ENCODE data around the gene SLC9A7.
A peak's percentile ranks its signal among the peaks of the same experiment; 100 is the strongest.
"Not testable (repeated sequence)": the region's sequence is repeated elsewhere in the genome, so short reads cannot be mapped to it uniquely, and the experiment has no call there.

SLC9A7 gene

DNA sequence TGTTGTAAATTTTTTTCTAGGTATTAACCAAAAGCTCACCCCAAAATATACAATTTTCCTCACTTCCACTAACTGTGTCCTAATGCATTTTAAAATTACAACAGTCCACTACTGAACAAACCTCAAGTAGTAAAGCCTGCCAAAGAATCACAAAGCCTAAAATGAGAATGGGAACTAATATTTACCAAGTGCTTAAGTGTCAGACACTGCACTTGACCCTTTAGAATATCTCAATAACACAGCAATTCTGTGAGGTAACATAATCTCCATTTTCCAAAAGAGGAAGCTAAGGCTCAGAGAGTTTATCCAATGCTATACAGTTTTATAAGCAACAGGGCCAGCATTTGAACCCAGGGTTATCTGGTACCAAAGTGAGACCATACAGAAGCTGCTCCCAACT, 4.9 kb downstream of the SLC9A7 start:
- no peak for DNase-seq

- no peak for DNase-seq
Measured at GRCh38 chrX:46750889-46751288, 8.0 kb downstream of the SLC9A7 start.

- no peak for DNase-seq
Measured at GRCh38 chrX:46744009-46744408, 14.9 kb downstream of the SLC9A7 start.

GRCh38 chrX:46743046-46743445, 15.9 kb downstream of the SLC9A7 start:
- no peak for DNase-seq

DNA sequence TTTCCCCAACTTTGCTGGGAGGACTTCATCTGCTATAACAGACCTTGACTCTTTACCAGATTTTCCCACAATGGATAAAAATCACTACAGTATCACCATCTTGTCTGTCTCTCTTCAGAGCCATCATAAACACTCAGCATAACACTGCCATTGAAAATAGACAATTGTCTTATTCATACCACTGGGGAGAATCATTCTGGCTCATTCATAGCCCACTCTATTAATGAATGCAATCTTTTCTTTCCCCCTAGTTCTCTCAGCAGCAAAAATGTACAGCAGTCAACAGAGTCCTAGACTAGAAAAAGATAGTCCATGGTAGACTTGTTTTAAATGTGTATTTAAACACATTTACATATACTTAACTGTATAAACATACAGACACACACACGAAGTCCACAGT, 19.2 kb downstream of the SLC9A7 start:
- no peak for DNase-seq

- peak; percentile 85 for DNase-seq
Measured at GRCh38 chrX:46737462-46737861, 21.5 kb downstream of the SLC9A7 start.

DNA sequence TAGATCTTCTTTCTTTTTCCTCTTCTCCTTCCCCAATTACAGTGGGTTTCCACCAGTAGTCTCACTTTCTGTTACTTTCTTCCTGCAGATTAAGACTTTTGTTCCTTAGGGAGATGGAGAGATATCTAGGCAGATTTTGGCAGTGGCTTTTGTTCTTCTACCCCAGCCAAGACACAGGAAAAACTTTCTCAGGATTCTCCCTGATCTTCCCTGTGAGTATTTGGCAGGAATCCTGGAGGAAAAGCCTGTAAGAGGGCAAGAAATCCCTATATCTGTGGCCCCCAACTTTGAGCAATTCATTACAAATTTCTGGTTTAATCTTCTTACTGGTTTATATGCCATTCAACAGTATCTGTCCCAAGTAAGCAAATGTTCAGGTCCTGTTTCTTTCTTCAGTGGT, 21.9 kb downstream of the SLC9A7 start:
- DNase-seq = peak; percentile 47

DNA sequence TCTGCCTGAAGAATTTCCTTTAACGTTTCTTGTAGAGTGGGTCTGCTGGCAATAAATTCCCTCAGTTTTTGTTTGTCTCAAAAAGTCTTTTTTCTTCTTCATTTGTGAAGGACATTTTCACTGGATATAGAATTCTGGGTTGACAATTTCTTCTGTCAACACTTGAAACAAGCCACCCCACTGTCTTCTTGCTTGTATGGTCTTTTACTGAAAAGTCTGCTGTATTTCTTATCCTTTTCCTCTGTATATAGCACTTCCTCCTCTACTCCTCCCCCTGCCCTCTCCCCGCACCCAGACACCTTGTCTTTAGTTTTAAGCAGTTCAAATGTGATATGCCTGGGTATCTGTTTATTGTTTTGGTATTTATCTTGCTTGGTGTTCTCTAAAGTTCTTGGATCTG, 23.3 kb downstream of the SLC9A7 start:
- DNase-seq = no peak

DNA sequence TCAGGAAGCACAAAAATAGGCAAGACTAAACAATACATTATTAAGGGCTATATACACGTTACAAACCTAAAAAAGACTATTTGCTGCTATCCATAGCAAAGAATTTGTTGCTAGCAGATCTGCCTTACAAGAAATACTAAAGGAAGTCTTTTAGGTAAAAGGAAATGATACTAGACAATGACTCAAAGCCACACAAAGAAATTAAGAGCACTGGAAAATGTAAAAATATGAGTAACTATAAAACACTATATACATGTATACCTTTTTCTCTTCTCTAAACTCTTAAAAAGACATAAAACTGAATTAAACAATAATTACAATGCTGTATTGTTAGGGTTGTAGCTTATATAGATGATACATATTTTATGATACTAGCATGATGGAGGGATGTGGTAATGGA, 25.7 kb downstream of the SLC9A7 start:
- DNase-seq = no peak

GRCh38 chrX:46730765-46731164, 28.2 kb downstream of the SLC9A7 start:
- DNase-seq = no peak

DNA sequence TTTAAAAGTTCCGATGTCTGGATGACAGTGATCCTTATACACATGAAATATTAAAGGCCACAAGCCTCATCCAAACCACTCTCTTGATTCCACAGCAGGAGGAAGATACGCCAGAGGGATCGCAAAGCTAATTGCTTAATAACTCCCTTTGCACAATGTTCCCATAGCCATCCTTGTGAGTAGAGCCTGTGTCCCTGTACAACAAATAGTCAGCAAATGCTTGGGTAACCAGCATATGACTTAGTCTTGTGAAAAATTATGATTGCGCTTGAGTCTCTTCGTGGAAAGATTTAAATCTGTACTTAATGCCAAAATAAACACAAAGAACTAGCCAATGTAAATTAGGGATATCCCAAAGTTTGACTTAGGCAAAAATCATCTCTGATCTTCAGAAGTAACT, 31.5 kb downstream of the SLC9A7 start:
- DNase-seq = no peak

DNA sequence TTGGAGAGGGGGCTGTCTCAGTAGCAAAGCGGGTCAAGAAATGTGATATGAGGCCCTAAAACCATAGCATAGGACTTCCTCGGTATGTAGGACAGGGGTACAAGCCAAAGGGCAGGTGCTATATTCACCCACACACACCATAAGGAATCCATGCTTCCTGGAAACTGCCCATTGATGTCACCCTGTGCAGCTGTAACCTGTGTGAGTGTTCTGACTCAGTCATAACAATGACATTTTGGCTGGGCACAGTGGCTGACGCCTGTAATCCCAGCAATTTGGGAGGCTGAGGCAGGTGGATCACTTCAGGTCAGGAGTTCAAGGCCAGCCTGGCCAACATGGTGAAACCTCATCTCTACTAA, 35.4 kb downstream of the SLC9A7 start:
- not testable (repeated sequence) for DNase-seq

GRCh38 chrX:46722742-46723568, 36.0 kb downstream of the SLC9A7 start:
- DNase-seq = peak; percentile 35

- no peak for DNase-seq
Measured at GRCh38 chrX:46716796-46717195, 42.1 kb downstream of the SLC9A7 start.

DNA sequence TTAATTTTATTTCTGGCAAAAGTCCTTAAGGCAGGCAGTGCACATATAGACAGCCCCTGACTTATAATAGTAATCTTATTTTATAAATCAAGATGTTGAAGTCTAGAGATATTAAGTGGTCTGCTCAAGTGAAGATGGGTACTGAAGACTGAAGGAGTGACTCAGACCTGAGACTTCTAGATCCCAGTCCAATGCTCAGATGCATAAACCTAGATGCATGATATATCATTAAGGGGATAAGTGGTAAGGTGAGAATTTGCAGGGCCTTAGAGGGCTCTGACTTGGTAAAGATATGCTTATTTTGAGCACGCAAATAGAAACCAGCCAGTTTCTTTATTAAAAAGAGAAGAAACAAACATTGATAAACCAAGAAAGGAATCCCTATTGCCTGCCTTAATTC, 42.9 kb downstream of the SLC9A7 start:
- DNase-seq = no peak

DNA sequence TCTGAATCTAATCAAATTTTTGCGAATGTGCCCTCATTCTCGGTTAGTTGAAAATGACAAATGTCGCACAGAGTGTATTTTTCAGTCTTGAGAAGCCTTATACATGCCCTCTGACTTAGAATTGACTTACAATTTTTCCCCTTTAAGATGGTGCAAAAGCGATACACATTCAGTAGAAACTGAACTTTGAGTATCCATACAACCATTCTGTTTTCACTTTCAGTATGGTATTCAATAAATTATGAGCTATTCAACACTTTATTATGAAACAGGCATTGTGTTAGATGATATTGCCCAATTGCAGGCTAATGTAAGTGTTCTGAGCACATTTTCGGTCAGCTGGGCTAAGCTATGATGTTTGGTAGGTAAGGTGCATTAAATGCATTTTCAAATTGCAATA, 43.4 kb downstream of the SLC9A7 start:
- DNase-seq = no peak

DNA sequence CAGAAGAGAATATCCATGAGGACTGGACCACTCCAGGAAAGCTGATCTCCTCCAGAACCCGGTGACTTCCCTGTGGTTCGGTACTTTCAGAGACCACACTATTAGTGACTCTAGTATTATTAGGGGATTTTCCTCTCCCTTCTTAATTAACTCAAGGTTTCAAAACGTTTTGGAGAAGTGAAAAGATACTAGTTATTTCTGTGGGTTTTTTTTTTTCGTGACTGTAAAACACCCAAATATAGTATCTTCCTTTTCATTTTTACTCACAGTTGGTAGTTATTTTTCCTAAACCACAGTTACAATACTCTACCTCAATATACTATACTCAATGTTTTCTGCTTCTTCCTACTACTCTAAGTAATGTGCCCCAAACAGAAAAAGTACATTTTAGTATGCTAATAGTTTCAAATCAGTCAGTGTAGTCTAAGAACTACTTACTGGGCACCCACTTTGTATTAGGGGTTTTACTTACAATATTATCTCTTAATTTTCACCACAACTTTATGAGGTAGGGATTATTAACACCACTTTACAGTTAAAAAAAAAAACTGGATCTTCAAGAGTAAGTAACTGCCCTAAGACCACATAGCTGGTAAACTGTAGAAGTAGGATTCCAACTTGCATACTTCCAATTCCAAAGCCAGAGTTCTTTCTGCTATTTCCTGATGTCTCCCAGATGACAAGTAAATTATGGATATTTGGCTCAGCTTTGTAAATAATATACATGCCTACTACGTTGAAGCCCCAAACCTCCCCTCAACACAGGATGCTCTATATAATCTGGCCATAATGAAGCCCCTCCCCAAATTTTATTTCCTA, 45.0 kb downstream of the SLC9A7 start:
- peak; percentile 78 for DNase-seq

DNA sequence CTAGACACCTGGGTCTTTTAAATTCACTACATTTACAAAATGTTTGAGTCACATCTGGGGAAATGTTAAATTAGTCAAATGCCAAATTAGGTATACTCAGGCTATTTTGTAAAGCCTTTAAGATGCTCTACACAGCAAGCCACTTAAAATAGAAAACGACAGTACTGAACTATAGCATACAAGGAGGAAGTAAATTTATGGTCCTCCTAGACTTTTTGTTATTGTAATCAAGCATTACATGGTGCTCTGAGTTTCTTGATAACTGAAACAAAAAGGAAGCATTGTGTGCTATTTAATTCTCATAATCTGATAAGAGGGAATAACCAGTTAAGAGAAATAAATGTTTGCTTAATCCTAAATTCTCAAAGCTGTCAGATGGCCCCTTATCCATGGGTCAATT, 46.2 kb downstream of the SLC9A7 start:
- DNase-seq = no peak

DNA sequence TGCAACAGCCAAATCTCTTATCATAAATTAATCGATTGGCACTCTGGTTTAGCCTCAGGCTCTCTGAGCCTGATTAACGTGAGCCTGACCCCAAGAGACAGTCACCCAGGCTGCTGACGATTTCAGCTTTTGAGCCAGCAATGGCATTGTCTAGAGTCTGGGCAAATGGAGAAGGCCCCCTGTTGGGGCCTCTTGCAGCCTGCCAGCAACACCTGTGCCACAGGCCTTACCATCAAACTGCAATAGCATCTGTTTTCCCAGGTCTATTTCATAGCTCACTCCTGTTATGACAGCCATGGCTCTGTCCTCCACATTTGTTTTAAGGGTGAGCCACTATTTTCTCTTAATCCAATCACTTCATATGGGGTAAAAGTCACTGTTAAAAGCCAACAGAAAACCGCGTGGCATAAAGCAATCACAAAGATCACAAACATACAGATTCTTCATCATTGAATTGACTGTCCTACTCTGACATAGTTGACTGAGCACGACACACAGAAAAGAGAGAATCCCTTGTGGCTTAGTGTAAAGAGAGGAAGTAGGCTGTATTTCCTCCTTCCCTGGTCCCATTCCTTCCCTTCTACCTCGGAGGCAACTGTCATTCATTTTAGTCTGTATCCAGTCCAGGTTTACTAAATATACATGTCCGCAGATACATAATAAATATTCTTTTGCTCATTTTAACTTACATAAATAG, 47.8 kb downstream of the SLC9A7 start:
- no peak for DNase-seq

GRCh38 chrX:46710425-46710824, 48.5 kb downstream of the SLC9A7 start:
- peak; percentile 14 for DNase-seq

DNA sequence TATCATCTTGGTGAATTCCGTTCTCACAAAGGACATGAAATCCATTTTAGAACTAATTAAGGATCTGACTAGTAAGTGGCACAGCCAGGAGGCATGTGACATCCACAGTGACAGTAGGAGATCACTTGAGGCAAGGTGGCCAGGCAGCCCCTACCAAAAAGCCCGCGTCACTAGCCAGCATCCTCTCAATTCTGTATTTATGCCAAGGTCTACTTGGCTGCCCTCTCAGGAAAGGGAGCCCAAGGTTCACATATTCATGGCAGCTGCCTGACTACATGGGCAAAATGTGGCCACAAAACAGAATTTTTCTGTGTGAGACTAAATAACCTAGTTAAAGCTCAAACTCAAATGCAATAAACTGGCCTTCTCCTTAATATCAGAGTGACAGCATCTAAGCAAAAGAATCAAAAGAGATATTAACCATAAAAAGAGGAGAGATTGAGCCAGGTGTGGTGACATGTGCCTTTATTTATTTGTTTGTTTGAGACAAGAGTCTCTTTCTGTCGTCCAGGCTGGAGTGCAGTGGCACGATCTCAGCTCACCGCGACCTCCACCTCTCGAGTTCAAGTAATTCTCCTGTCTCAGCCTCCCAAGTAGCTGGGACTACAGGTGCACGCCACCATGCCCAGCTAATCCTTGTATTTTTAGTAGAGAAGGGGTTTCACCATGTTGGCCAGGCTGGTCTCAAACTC, 51.5 kb downstream of the SLC9A7 start:
- no peak for DNase-seq

GRCh38 chrX:46704767-46705386, 54.0 kb downstream of the SLC9A7 start:
- no peak for DNase-seq

Data from fibroblast of skin of scalp (primary cell).